Activated naive CD4-positive, alpha-beta T cell treated with anti-CD3 and anti-CD28 coated beads, Interleukin-2, amount 10 ng/mL, durations not matched to agents 7 days and 5 days (primary cell): Measurements from ENCODE around the gene GHDC.

ENCODE experiments used
- CTCF ChIA-PET: fragments of 350-600 bp; sonication (Branson Sonifier 250); formaldehyde crosslinking; loops from one replicate; lab custom pipeline; 2021; ENCODE audit warnings: antibody characterized with exemption; lab: Charles Lee
- DNase-seq: peaks from one replicate; pipeline ENCODE4 v3.0.0-alpha.2; 2020
- H3K27ac Mint-ChIP-seq: one replicate; pipeline ENCODE4 v1.8.0; 2021; ENCODE audit warnings: mild to moderate bottlenecking, moderate library complexity, mixed read lengths
- H3K27me3 Mint-ChIP-seq: one replicate; pipeline ENCODE4 v1.8.0; 2021; ENCODE audit warnings: mild to moderate bottlenecking, mixed read lengths
- H3K36me3 Mint-ChIP-seq: one replicate; pipeline ENCODE4 v1.8.0; 2021; ENCODE audit warnings: mixed read lengths
- H3K4me1 Mint-ChIP-seq: one replicate; pipeline ENCODE4 v1.8.0; 2021; ENCODE audit warnings: mixed read lengths
- H3K4me3 Mint-ChIP-seq: one replicate; pipeline ENCODE4 v1.8.0; 2021; ENCODE audit warnings: mild to moderate bottlenecking, moderate library complexity, mixed read lengths
- H3K9me3 Mint-ChIP-seq: one replicate; pipeline ENCODE4 v1.8.0; 2021; ENCODE audit warnings: mixed read lengths

Gene GHDC

DNA sequence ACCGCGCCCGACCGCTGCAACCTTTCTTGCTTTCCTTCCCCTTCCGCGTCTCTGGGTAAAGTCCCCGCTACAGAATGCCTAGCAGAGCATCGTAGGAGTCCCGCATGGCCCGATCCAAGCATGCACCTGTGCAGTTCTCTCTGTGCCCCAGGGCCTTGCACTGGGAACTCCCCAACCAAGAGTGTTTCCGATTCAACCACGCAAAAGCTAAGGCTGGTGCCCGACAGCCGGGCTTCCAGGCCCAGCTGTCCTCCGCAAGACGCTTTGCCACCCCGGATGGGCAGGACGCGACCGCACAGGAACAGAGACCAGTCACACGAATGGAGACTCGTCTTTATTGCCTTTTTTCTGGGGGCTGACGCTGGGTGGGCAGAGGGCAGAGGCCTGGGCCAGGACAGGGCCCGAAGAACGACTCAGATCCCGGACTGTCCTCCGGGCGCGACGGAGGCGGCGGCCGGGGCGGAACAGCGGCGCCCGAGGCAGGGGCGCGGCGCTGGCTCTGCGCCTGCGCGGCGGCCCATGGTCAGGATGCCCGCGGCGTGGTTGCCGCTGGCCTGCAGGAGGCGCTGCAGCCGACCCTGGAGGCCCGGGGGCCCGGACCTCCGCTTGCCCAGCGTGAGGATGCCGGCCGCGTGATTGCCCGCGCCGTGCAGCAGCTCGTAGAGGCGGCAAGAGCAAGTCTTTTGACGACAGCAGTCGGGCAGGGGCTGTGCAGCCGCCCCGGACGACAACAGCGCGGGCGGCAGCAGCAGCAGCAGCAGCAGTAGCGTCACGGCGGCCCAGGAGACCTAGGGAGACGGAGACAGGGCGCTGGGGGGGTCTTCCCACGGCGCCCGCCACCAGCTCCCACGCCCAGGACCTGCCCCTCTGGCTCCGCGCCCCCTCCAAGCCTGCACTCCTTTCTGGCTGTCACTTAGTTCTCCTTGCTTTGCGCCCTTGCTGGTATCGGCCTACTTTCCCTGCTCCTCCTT lies 10.3 kb downstream of the GHDC start:
- H3K27me3 Mint-ChIP-seq, result peaks cover 67% of the 10 kb centered on the region
- H3K4me1 Mint-ChIP-seq, result peaks cover 60% of the 10 kb centered on the region
- DNase-seq, result peak; percentile 80
- no peaks in the 10 kb centered on the region for H3K36me3 Mint-ChIP-seq
- CTCF ChIA-PET, result interaction anchor here (1.0 to 2.1 kb wide), 3 partner anchors 10 to 216 kb away, joined by 3 to 11 read pairs (median 4); partner anchors contain the start of gene GHDC
- peak overlapping the region; percentile 82 for H3K4me3 Mint-ChIP-seq
- H3K27ac Mint-ChIP-seq, result peak overlapping the region; percentile 86
- no peaks in the 10 kb centered on the region for H3K9me3 Mint-ChIP-seq

DNA sequence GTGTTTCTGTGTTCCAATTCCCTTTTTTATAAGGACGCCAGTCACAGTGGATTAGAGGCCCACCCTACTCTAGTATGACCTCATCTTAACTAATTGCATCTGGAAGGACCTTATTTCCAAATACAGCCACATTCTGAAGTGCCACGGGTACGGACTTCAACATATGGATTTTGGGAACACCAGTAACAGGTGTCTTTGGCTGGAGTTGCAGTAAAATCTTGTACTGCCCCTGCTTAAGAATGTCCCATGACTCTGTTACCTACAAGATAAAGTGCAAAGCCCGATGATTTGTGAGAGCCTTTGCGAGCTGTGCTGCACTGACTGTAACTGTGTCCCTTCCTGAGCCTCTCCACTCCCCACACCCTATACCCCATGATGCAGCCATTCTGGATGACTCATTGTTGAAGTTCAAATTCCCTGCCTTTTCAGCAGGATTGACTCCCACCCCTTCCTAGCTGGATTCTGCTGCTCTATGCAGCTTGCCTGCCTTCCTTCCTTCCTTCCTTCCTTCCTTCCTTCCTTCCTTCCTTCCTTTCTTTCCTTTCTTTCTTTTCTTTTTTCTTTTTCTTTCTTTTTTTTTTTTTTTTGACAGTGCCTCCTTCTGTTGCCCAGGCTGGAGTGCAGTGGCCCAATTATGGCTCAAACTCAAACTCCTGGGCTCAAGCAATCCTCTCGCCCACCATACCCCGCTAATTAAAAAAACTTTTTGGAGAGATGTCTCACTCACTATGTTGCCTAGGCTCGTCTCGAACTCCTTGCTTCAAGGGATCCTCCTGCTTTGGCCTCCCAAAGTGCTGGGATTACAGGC lies 11.2 kb downstream of the GHDC start:
- Mint-ChIP-seq H3K4me3 (peak overlapping the region; percentile 82), H3K27ac (peak overlapping the region; percentile 86), H3K27me3 (peaks cover 76% of the 10 kb centered on the region), H3K9me3 (no peaks in the 10 kb centered on the region), H3K36me3 (no peaks in the 10 kb centered on the region), H3K4me1 (peaks cover 61% of the 10 kb centered on the region)
- CTCF ChIA-PET, result interaction anchor here (2.1 kb wide), 1 partner anchor 11 kb away, joined by 11 read pairs; the partner anchor contains the start of gene GHDC
- no peak for DNase-seq

DNA sequence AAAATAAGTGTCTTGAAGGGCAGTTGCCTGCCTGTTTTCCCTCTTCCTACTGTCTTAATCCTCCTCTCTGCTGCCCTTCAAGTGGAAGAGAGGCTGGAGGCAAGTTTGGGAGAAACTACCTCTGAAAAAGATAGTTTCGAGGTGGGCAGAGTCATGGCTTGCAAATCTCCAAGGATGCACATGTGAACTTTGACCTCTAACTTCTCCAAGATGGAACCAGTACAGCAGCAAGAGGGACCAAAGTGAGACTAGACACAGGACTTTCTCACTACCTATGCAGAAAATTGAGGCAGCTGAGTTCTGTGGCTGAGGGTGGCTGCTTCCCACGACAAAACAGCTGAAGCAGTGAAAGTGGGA lies 12.5 kb downstream of the GHDC start:
- peak overlapping the region; percentile 52 for H3K4me3 Mint-ChIP-seq
- CTCF ChIA-PET, result interaction anchor here (0.6 to 3.1 kb wide), 22 partner anchors 8 to 348 kb away, joined by 3 to 28 read pairs (median 3); partner anchors contain the start of genes CNP, GHDC, KAT2A and NKIRAS2
- DNase-seq, result no peak
- peaks cover 61% of the 10 kb centered on the region for H3K4me1 Mint-ChIP-seq
- H3K27me3 Mint-ChIP-seq, result peaks cover 83% of the 10 kb centered on the region
- no peaks in the 10 kb centered on the region for H3K9me3 Mint-ChIP-seq
- no peaks in the 10 kb centered on the region for H3K36me3 Mint-ChIP-seq
- H3K27ac Mint-ChIP-seq, result peak overlapping the region; percentile 5

DNA sequence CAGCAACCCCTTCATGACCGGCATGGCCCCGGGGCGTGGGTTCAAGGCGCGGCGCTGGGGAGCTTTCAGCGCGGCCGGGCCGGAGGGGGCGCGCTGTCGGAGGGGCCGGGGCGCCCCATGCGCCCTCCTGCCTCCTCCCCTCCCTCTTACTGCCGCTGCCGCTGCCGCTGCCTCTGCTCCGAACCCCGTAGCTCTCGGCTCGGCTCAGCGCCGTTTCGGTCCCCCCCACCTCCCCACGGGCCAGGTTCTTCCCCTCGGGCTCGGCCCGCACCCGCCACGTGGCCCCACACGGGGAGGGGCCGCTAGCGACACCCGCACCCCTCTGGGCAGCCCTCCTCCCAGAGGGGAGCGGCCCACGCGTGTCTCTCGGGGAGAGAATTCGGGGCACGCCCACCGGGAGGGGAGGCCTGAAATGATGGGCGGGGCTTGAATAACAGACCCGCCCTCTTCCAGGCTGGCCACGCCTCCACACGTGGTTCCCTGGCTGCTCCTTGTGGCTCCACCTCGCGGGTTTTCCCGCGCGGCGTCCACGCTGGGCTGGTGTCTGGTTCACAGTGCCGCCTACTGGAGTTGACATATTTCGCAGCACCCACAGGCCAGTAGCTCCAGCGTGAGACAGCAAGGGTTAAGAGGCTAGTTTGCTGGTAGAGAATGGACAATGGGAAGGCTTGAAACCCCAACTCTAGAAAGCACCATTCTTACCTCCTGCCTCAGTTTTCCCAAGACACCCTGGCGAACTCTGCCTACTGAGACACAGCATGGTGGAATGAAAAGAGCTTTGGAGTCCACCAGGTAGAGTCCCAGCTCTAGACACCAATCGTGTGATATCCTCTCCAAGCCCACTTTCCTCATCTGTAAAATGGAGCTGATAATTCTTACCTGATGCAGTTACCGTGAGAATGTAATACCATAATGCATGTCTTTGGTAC lies 13.1 kb downstream of the GHDC start, which contains the start of gene KCNH4:
Gene KCNH4, minus strand, starts transcription at position 221 of the 929 bp plus-strand sequence. Its CDS starts 197 bp downstream, at position 24.
- Mint-ChIP-seq H3K36me3 (no peaks in the 10 kb centered on the region), H3K4me3 (peak within 1 kb of the TSS; percentile 52), H3K4me1 (peaks cover 61% of the 10 kb centered on the region), H3K9me3 (no peaks in the 10 kb centered on the region), H3K27me3 (peaks cover 80% of the 10 kb centered on the region), H3K27ac (peak within 1 kb of the TSS; percentile 5)
- CTCF ChIA-PET, result interaction anchor here (0.6 to 3.1 kb wide), 23 partner anchors 9 to 349 kb away, joined by 3 to 28 read pairs (median 3); partner anchors contain the start of genes CNP, DHX58, GHDC and KAT2A
- DNase-seq, result peak; percentile 92

DNA sequence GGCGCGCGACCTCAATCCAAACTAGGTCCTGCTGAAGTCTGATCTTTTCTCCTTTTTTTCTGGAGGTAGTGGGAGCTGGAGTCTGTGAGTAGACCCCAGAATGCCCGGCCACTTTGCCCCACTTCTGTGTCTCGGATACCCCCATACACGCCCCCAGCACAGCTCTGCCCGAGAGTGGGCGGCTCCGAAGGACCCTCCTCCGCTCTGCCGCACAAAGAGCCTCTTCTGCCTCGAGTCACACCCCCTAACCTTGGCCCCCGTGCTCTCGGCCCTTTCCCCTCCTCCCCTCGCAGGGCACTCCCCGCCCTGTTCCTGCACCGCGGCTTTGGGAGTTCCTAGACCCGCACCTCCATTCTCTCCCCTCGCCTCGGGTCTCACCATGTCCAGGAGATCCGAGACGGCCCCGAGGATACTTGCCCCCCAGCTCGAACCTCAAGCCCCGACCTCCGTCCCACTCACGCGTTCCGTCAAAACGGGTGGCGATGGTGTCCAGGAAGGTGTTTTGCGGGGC lies 13.8 kb downstream of the GHDC start:
- DNase-seq, result no peak
- Mint-ChIP-seq H3K9me3 (no peaks in the 10 kb centered on the region), H3K36me3 (no peaks in the 10 kb centered on the region), H3K27me3 (peaks cover 81% of the 10 kb centered on the region), H3K4me1 (peaks cover 61% of the 10 kb centered on the region), H3K27ac (no peak overlapping the region), H3K4me3 (peak overlapping the region; percentile 35)
- CTCF ChIA-PET, result interaction anchor here (0.8 to 3.1 kb wide), 6 partner anchors 8 to 160 kb away, joined by 3 to 28 read pairs (median 4); partner anchors contain the start of genes DHX58, GHDC, KAT2A and NKIRAS2

DNA sequence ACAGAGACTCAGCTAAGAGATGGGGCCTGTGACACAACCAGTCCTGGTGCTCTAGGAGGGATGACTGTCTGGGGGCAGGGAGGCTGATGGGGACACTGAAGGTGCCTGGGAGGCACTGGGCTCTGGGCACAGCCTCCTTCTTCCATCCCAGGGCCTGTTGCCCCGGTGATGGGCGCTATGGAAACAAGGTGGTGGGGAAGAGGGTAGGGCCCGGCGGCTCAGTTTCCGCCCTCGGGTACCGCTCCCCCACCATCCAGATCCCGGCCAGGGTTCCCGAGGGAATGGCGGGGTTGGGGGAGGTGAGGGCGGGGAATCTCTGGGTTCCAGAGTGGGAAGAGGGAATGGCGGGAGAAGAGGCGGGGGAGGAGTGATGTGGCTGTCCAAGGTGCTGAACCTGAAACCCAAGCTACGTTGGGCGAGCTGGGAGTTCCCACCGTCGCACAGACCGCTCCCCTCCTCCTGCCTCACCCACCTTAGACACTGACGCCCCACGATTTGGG lies 14.3 kb downstream of the GHDC start:
- no peaks in the 10 kb centered on the region for H3K9me3 Mint-ChIP-seq
- peaks cover 79% of the 10 kb centered on the region for H3K27me3 Mint-ChIP-seq
- CTCF ChIA-PET, result interaction anchor here (0.8 to 3.1 kb wide), 4 partner anchors 9 to 160 kb away, joined by 3 to 28 read pairs (median 3); partner anchors contain the start of genes DHX58, KAT2A and NKIRAS2

DNA sequence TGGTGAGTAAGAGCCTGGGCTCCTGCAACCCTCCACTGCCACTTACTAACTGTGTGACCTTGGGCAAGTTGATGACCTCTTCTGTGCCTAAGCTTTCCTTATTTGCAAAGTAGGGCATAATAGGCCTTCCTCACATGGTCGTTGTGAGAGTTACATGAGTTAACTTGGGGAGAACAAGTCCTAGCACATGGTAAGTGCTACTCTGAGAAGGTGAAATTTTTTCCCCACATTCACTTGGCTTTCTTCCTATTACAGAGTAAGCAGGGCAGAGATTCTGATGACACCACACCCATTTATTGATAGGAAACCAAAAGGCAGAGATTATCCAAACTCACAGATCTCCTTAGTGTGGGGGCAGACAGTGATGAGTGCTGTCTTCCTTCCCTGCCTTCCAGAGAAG lies 15.0 kb downstream of the GHDC start:
- Mint-ChIP-seq H3K27ac (no peak overlapping the region), H3K9me3 (no peaks in the 10 kb centered on the region), H3K27me3 (peaks cover 80% of the 10 kb centered on the region), H3K36me3 (no peaks in the 10 kb centered on the region), H3K4me3 (no peak overlapping the region), H3K4me1 (peaks cover 51% of the 10 kb centered on the region)
- CTCF ChIA-PET, result interaction anchor here (0.9 to 1.7 kb wide), 4 partner anchors 9 to 159 kb away, joined by 3 to 4 read pairs (median 3); partner anchors contain the start of gene NKIRAS2
- no peak for DNase-seq

More for the DNA sequence above, 14.3 kb downstream of the GHDC start:
- no peaks in the 10 kb centered on the region for H3K36me3 Mint-ChIP-seq
- no peak overlapping the region for H3K27ac Mint-ChIP-seq
- peak; percentile 64 for DNase-seq
- peaks cover 57% of the 10 kb centered on the region for H3K4me1 Mint-ChIP-seq
- peak overlapping the region; percentile 35 for H3K4me3 Mint-ChIP-seq

DNA sequence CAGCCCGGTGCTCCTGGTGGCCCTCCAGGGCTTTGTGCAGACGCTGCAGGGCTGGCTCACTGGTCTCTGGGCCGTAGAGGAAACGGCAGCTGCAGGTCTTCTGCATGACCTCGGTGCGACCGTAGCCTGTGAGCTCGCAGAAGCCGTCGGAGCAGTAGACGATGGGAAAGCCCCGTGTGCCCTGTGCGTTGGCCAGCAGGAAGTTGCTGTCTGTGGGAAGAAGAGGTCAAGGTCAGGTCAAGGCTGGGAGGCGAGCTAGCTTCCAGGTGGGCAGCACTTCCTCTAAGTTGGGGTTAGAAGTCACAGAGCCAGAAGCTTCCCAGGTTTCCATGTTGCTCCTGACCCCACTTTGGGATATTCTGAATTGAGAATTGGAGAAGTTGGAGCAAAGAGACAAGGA lies 15.5 kb downstream of the GHDC start:
- no peak for DNase-seq
- H3K27me3 Mint-ChIP-seq, result peaks cover 84% of the 10 kb centered on the region
- no peaks in the 10 kb centered on the region for H3K9me3 Mint-ChIP-seq
- H3K36me3 Mint-ChIP-seq, result no peaks in the 10 kb centered on the region
- CTCF ChIA-PET, result interaction anchor here (1.0 to 1.7 kb wide), 3 partner anchors 59 to 159 kb away, joined by 3 to 4 read pairs (median 3); partner anchors contain the start of gene NKIRAS2
- H3K4me3 Mint-ChIP-seq, result no peak overlapping the region
- H3K27ac Mint-ChIP-seq, result no peak overlapping the region
- peaks cover 49% of the 10 kb centered on the region for H3K4me1 Mint-ChIP-seq

DNA sequence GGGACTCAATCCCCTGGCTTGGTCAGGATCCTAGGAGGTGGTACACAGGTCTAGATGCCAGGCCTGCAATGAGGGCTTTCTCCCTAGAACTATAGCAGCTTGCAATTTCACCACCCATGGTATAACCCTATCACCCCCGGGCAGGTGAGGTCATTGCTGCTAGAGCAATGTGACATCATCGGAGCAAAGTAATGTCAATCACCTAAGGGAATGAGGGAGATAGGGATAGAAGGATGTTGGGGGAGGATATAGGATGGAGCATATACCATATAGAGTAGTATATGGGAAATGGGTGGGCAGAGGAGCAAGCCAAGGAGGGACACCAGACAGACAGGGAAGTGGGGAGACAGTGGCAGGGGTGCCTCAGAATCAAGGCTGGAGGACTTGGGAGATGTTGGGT lies 16.6 kb downstream of the GHDC start:
- Mint-ChIP-seq H3K9me3 (no peaks in the 10 kb centered on the region), H3K4me1 (peaks cover 38% of the 10 kb centered on the region), H3K27ac (no peak overlapping the region), H3K36me3 (no peaks in the 10 kb centered on the region), H3K27me3 (peaks cover 83% of the 10 kb centered on the region), H3K4me3 (no peak overlapping the region)
- CTCF ChIA-PET, result interaction anchor here (0.6 kb wide), 1 partner anchor 159 kb away, joined by 3 read pairs; no protein-coding TSS in a partner anchor
- DNase-seq, result no peak

DNA sequence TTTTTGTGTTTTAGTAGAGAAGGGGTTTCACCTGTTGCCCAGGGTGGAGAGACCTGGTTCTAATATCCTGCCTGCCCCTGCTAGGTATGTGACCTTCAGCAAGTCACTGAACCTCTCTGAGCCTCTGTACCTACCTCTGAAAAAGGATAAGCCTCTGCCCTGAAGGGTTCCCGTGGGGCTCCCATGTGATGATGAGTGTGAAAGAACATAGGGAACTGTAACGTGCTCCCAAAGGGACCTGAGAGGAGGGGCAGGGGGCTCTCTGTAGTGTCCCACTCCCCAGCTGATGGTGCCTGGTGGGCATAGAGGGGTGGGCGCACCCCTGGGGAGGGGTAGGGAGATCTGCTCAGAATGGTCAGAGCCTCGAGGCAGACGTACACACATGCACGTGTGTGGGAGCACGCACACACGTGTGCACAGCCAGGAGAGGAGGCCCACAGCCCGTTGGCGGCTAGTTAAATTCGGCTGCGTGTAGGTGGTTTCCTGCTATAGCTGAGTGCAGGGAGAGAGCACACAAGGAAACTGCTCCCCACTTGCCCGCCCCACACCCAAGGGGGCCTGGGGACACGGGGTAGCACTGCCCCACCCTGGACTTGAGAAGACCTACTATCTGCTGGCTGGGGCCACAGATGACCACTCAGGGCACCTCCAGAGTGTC lies 20.0 kb downstream of the GHDC start:
- no peak overlapping the region for H3K4me3 Mint-ChIP-seq
- no peaks in the 10 kb centered on the region for H3K36me3 Mint-ChIP-seq
- CTCF ChIA-PET, result no interaction called here
- H3K9me3 Mint-ChIP-seq, result no peaks in the 10 kb centered on the region
- H3K4me1 Mint-ChIP-seq, result peaks cover 8% of the 10 kb centered on the region
- H3K27ac Mint-ChIP-seq, result no peak overlapping the region
- H3K27me3 Mint-ChIP-seq, result peaks cover 63% of the 10 kb centered on the region
- no peak for DNase-seq

DNA sequence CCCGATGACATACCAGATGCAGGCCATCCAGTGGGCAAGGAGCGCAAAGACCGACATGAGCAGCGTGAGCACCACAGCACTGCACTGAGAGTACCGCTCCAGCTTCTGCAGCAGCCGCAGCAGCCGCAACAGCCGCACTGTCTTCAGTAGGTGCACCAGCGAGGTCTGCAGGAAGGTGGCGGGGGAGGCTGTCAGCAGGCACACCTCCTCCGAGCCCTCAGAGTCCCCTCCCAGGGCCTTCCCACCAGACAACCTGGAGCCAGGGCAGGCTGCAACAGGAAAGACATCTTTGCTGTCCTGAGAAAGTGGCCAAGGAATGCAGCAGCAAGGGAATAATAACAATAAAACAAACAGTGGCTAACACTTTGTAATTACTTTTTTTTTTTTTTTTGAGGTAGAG lies 22.5 kb downstream of the GHDC start:
- Mint-ChIP-seq H3K27me3 (peaks cover 47% of the 10 kb centered on the region), H3K9me3 (no peaks in the 10 kb centered on the region), H3K4me3 (no peak overlapping the region), H3K4me1 (peaks cover 2% of the 10 kb centered on the region), H3K36me3 (no peaks in the 10 kb centered on the region), H3K27ac (no peak overlapping the region)
- DNase-seq, result no peak
- CTCF ChIA-PET, result no interaction called here

DNA sequence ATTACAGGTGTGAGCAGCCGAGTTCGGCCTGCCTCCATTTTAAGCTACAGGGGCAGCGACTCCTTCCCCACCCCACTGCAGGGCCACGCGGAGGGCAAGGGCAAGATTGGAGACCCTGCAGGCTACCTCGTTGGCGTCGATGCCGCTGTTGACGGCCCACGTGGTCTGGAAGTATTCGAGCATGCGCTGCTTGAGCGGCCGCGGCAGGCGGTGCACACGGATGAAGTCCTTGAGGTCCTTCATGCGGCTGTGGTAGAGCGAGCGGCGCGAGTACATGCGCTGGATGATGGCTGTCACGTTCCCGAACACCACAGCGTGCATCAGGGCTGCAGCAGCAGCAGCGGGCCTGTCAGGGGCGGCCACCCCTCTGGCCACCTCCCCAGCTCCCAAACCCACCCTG lies 24.9 kb downstream of the GHDC start:
- H3K4me1 Mint-ChIP-seq, result peaks cover 1% of the 10 kb centered on the region
- H3K9me3 Mint-ChIP-seq, result no peaks in the 10 kb centered on the region
- CTCF ChIA-PET, result interaction anchor here (1.5 kb wide), 1 partner anchor 143 kb away, joined by 3 read pairs; no protein-coding TSS in a partner anchor
- no peak overlapping the region for H3K4me3 Mint-ChIP-seq
- no peak for DNase-seq
- H3K27me3 Mint-ChIP-seq, result peaks cover 31% of the 10 kb centered on the region
- H3K27ac Mint-ChIP-seq, result no peak overlapping the region
- no peaks in the 10 kb centered on the region for H3K36me3 Mint-ChIP-seq
